NCI-H524 treated with DMSO at 0.1 percent for 48 hours (cell line): ENCODE results near the gene KIFC3.
"Not testable (repeated sequence)": the region's sequence is repeated elsewhere in the genome, so short reads cannot be mapped to it uniquely, and the experiment has no call there.

Experiments
- DNase-seq: peaks from one replicate; lab custom pipeline; 2025; lab: John Stamatoyannopoulos, UW

KIFC3 gene

DNA sequence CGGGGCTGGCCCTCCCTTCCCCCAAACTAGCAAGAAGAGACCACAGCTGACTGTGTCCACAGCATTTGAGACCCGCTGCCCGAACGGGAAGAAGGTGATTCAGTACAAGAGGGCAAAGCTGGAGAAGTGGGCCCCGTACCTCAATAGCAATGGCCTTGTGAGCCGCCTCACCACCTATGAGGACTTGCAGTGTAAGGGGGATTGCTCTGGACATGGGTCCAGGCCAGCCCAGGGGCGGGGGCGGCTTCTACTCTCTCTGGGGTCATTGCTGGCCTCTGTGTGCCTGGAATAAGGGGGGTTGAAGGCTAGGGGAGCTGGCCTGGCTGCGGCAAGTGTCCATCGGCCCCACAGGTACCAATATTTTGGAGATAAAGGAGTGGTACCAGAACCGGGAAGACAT lies 79.6 kb downstream of the KIFC3 start:
- no peak for DNase-seq

DNA sequence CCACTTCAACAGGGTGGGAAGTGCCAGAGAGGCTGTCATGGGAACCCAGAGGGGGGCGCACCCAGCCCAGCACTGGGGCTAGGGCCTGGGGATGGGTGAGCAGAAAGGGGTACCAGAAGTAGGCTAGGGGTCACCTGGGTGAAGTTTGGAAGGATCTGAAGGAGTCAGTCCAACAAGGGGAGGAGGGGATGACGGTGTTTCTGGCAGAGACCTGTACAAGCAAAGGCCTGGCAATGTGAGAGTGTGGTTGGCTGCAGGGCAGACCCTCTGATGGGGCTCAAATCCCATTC lies 80.1 kb downstream of the KIFC3 start:
- DNase-seq, result no peak

DNA sequence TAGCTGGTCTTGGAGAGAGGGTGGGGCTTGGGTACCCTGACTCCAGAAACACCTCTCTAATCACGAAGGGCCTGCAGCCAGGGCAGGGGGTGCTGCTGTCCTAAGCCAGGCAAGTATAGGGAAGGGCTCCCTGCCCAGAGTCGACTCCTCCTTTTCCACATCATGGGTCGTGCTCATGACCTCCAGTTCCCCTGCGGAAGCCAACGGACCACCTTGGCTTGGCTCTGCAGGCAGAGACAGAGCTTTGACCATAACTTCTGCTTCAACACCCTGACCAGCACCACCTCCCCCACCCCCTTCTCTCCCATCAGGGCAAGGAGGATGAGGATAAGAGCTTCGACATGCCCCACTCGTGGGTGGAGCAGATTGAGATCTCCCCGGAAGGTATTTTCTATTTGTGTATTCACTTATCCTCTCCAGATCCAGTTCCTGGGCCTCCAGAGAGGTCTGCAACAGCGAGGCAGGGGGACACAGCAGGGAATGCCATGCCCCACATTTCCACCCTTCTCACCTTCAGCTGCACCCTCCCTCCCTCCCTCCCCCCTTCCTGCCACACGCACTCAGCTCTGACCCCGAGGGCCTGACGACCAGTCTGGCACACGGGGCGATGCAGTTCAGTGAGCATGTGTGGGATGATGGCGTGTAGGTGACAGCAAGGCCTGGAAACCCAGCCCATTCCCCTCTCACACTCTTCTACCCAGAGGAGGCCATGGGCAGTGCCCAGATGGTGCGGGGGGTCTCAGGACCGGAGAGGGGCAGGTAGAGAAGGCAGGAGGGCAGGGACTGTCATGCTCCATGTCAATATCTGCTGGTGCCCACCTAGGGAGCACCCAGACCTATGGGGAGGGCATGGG lies 80.7 kb downstream of the KIFC3 start:
- no peak for DNase-seq

DNA sequence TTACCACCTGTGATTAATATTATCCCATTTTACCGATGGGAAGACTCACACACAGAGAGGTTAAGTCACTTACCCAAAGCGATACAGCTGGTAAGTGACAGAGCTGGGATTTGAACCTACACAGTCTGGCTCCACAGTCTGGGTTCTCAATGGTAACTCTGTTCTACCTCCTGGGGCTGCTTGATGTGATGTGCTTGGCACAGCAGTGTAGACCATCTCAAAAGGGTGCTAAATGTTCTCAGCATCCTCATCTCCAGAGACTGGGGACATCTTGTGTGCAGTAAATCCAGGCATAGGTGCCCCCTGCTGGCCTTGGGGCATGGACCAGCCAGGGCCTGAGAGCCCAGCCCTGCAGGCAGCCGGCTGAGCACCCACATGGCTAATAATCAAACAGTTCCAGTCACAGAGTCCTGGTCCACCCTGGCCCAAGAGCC lies 82.1 kb downstream of the KIFC3 start:
- DNase-seq, result peak; percentile 18

DNA sequence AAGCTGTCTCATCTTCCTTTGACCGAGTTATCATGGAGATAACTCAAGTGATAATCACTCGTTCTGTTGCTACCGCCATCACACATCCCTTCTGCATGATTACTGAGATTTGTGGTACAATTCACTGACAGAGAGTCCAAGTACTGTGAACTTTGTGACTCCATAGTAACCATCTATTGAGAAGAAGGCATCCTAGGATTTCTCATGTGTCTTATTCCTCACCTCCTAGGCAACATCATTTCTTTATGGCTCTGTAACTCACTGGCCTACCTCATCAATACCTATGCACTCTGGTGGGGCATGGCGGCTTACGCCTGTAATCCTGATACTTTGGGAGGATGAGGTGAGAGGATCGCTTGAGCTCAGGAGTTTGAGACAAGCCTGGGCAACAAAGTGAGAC lies 88.2 kb downstream of the KIFC3 start:
- DNase-seq, result no peak

DNA sequence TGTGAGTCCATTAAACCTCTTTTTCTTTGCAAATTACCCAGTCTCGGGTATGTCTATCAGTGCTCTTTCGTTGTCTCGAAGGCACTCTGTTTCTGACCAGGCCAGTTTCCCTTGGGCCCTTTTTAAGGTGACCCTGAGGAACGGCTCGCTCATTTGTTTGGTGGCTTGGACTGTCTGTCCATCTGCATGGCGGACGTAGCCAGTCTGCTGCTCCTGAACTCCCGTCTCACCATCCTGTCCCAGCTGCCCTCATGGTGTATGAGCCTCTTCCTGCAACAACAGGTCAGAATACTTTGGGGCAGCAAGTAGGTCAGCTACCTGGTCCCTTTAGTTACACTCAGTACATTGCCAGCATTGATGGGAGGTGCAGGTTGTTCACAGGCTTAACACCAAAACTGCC lies 88.7 kb downstream of the KIFC3 start:
- DNase-seq, result no peak

DNA sequence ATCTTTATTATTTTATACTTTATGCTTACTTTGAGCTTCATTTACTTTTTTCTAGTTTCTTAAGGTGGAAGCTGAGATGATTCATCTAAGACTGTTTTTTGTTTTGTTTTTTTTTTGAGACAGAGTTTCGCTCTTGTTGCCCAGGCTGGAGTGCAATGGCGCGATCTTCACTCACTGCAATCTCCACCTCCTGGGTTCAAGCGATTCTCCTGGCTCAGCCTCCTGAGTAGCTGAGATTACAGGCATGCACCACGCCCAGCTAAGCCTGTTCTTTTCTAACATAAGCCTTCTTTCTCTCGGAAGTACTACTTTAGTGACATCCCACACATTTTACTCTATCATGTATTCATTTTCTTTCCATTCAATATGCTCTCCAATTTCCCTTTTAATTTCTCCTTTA lies 89.7 kb downstream of the KIFC3 start:
- DNase-seq, result not testable (repeated sequence)

DNA sequence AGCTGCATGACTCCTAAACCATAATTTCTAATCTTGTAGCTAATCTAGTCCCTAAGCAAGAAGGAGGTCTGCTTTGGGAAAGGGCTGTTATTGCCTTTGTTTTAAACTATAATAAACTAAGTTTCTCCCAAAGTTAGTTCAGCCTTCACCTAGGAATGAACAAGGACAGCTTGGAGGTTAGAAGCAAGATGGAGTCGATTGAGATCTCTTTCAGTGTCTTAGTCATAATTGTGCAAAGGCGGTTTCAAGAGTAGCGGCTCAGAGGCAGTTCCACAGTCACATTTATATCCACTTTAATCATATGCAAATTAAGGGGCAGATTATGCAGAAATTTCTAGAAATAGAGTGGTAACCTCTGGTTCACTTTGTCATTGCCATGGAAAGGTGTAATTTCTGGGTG lies 90.3 kb downstream of the KIFC3 start:
- DNase-seq, result peak; percentile 69

DNA sequence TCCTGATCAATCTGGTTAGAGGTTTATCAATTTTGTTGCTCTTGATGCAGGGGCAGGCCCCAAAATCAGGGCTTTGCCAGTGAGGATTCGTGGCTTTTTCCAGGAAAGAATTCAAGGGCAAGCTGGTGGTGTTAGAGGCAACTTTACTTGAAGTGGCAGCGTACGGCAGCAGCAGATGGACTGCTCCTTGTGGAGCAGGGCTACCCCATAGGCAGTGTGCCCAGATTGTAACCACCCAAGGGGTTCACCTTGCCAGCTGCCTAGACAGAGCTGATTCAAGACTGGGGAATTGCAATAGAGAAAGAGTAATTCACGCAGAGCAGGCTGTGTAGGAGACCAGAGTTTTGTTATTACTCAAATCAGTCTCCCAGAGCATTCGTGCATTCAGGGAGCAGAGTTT lies 90.9 kb downstream of the KIFC3 start:
- DNase-seq, result peak; percentile 98

DNA sequence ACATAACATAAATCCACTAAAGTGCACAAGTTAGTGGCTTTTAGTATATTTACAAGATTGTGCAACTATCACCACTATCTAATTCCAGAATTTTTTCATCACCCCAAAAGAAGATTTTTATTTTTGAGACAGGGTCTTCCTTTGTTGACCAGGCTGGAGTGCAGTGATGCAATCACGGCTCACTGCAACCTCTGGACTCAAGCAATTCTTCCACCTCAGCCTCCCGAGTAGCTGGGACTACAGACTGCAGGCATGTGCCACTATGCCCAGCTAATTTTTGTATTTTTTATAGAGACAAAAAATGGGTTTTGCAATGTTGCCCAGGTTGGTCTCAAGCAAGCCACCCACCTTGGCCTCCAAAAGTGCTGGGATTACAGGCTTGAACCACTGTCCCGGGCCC lies 92.6 kb downstream of the KIFC3 start:
- no peak for DNase-seq
